HepG2 (cell line): ENCODE results near the gene PFDN5. TPM values are rescaled to one million over a fixed set of nuclear protein-coding genes. Genes with fewer than 3 reads are reported as not detected.
A peak's percentile ranks its signal among the peaks of the same experiment; 100 is the strongest.

Experiments used
- ATAC-seq: fragments of 200-7000 bp; cut with Tn5 transposase; 3 replicates; pipeline ENCODE4 v1.9.1; 2020; ENCODE audit warnings: mild to moderate bottlenecking, moderate library complexity
- BruUV-seq: library from RNA; stranded (reverse); fragments of 400-500 nt; replicated peaks from 2 replicates; lab custom pipeline; 2021; lab: Mats Ljungman, UMichigan
- CTCF ChIA-PET: fragments of 300-600 bp; formaldehyde crosslinking; extraction: SDS; loops from one replicate; lab custom pipeline; 2021; ENCODE audit warnings: low total read pairs, inconsistent platforms, low intra/inter-chr PET ratio; lab: Yijun Ruan, JAX
- POLR2A ChIA-PET: fragments of 350-600 bp; sonication (Branson Sonifier 250); formaldehyde crosslinking; loops from one replicate; lab custom pipeline; 2020; ENCODE audit warnings: antibody characterized with exemption, inconsistent platforms; lab: Yijun Ruan, JAX
- DNase-seq: peaks from one replicate; pipeline ENCODE4 v3.0.0-alpha.2; 2015; ENCODE audit warnings: low spot score
- FAIRE-seq: peaks from 3 replicates; lab custom pipeline; 2011; peaks lifted over from hg19 to GRCh38; lab: Jason Lieb, UNC
- H2AFZ ChIP-seq: one replicate; pipeline ENCODE4 v1.6.1; 2011; ENCODE audit warnings: low read length, inconsistent platforms
- H3K27ac ChIP-seq: fragments of 300-600 bp; 3 replicates; pipeline ENCODE4 v1.8.0; 2011; ENCODE audit warnings: mixed run types, mild to moderate bottlenecking, mixed read lengths, low read length, inconsistent platforms; ENCODE audit not compliant: insufficient read depth; ENCODE audit errors: extremely low read length
- H3K27me3 ChIP-seq, 2 experiments: fragments of 200-600 bp in 1 of 2; 2 replicates in 1 of 2; 3 replicates in 1 of 2; pipeline versions ENCODE4 v1.6.0 to v1.8.0; 2011; ENCODE audit warnings: low read length in 2 of 2, mild to moderate bottlenecking in 2 of 2, moderate library complexity in 2 of 2, inconsistent platforms in 1 of 2; ENCODE audit not compliant: insufficient read depth in 2 of 2, control insufficient read depth in 1 of 2
- H3K36me3 ChIP-seq, 2 experiments: fragments of 200-600 bp in 1 of 2; replicated peaks in 1 of 2; 2 replicates in 1 of 2; 3 replicates in 1 of 2; pipeline versions ENCODE4 v1.5.1 to v1.8.0; 2011; ENCODE audit warnings: low read length in 2 of 2, inconsistent platforms in 1 of 2; ENCODE audit not compliant: insufficient read depth in 2 of 2, control insufficient read depth in 1 of 2
- H3K4me1 ChIP-seq: 2 replicates; pipeline ENCODE4 v1.5.1; 2012; ENCODE audit warnings: low read length, inconsistent platforms; ENCODE audit not compliant: insufficient read depth
- H3K4me2 ChIP-seq: 2 replicates; pipeline ENCODE4 v1.6.0; 2011; ENCODE audit warnings: low read depth, low read length, inconsistent platforms
- H3K4me3 ChIP-seq, 3 experiments: fragments of 200-600 bp in 1 of 3; sonication (generic), shearing (Covaris generic) in 1 of 3; replicated peaks in 1 of 3; 2 replicates each; pipeline ENCODE4 v1.5.1; 2011 to 2016; ENCODE audit warnings: low read length in 3 of 3, inconsistent platforms in 2 of 3, low read depth in 2 of 3, mild to moderate bottlenecking in 2 of 3, control low read depth in 1 of 3, mixed read lengths in 1 of 3; ENCODE audit not compliant: insufficient read depth in 1 of 3
- H3K79me2 ChIP-seq: one replicate; pipeline ENCODE4 v1.6.1; 2011; ENCODE audit warnings: low read length, inconsistent platforms; ENCODE audit not compliant: insufficient read depth
- H3K9ac ChIP-seq: 2 replicates; pipeline ENCODE4 v1.6.0; 2011; ENCODE audit warnings: mild to moderate bottlenecking, low read depth, low read length, inconsistent platforms; ENCODE audit not compliant: insufficient read depth
- H3K9me3 ChIP-seq: 2 replicates; pipeline ENCODE4 v1.5.1; 2012; ENCODE audit warnings: mild to moderate bottlenecking, low read length
- H4K20me1 ChIP-seq: 2 replicates; pipeline ENCODE4 v1.6.0; 2011; ENCODE audit warnings: inconsistent platforms, mild to moderate bottlenecking, low read length, moderate library complexity; ENCODE audit not compliant: insufficient read depth
- ATF5 ChIP-seq: sonication (generic); formaldehyde crosslinking; IDR thresholded peaks from 2 replicates; pipeline ENCODE4 v1.4.0; 2020; ENCODE audit warnings: mild to moderate bottlenecking, low read depth, missing genetic modification reagents
- HHEX ChIP-seq: IDR thresholded peaks from 2 replicates; pipeline ENCODE4 v1.6.1; 2016; ENCODE audit warnings: control low read depth
- HMGXB4 ChIP-seq, 2 experiments: sonication (generic) in 1 of 2; formaldehyde crosslinking in 1 of 2; IDR thresholded peaks; 2 replicates each; pipeline versions ENCODE4 v1.4.0 to v1.6.1; 2018 to 2020; ENCODE audit warnings: missing genetic modification reagents in 2 of 2, borderline replicate concordance in 1 of 2, low read depth in 1 of 2, mild to moderate bottlenecking in 1 of 2, missing biosample characterization in 1 of 2
- MXD4 ChIP-seq: IDR thresholded peaks from 2 replicates; pipeline ENCODE4 v1.6.1; 2016; ENCODE audit warnings: mild to moderate bottlenecking, missing biosample characterization, missing genetic modification reagents
- PBX2 ChIP-seq: IDR thresholded peaks from 2 replicates; pipeline ENCODE4 v1.6.1; 2016; ENCODE audit warnings: control low read depth
- PHF8 ChIP-seq: sonication (generic); formaldehyde crosslinking; IDR thresholded peaks from 2 replicates; pipeline ENCODE4 v1.5.0; 2020; ENCODE audit warnings: missing genetic modification reagents
- PPARG ChIP-seq: conservative IDR thresholded peaks from 2 replicates; pipeline ENCODE4 v1.6.1; 2016; ENCODE audit warnings: missing biosample characterization, missing genetic modification reagents
- RAD21 ChIP-seq: fragments of 450-650 bp; formaldehyde crosslinking; IDR thresholded peaks from 2 replicates; pipeline ENCODE4 v1.5.0; 2020; ENCODE audit warnings: mild to moderate bottlenecking
- RBFOX2 ChIP-seq: fragments of 200-400 bp; formaldehyde crosslinking; IDR thresholded peaks from 2 replicates; pipeline ENCODE4 v1.6.1; 2017; ENCODE audit warnings: low read depth, mild to moderate bottlenecking, low read length
- RXRB ChIP-seq: IDR thresholded peaks from 2 replicates; pipeline ENCODE4 v1.6.1; 2016; ENCODE audit warnings: borderline replicate concordance, missing genetic modification reagents, missing compliant biosample characterization
- ZFP1 ChIP-seq: IDR thresholded peaks from 2 replicates; pipeline ENCODE4 v1.6.1; 2016
- ZNF761 ChIP-seq: sonication (generic); formaldehyde crosslinking; conservative IDR thresholded peaks from 2 replicates; pipeline ENCODE4 v1.4.0; 2020; ENCODE audit warnings: mild to moderate bottlenecking, missing genetic modification reagents
- ZNF773 ChIP-seq: sonication (generic); formaldehyde crosslinking; IDR thresholded peaks from 2 replicates; pipeline ENCODE4 v1.4.0; 2020; ENCODE audit warnings: missing genetic modification reagents, borderline replicate concordance
- WGBS: methylation state at CpG from one replicate; pipeline ENCODE4 v1.1.6; 2017; ENCODE audit warnings: low lambda C conversion rate; 5-methylcytosine and 5-hydroxymethylcytosine counted together
- in situ Hi-C: cut with HindIII; loops from 2 replicates; pipeline ENCODE4 v1.10.0; 2017; ENCODE audit warnings: low pct_unique_long_range_greater_than_20kb; ENCODE audit not compliant: extremely low pct_ligation_motif_present
- intact Hi-C: fragments of 100-400 bp; cut with micrococcal nuclease; formaldehyde crosslinking; loops from one replicate; pipeline ENCODE4 v1.10.0; 2022; ENCODE audit not compliant: unreplicated experiment
- polyA plus RNA-seq, 8 experiments: library from polyadenylated mRNA; depleted of rRNA in 3 of 8; stranded (reverse) in 7 of 8; unstranded in 1 of 8; fragments of >200 nt; fragmentation: Illumina TruSeq in 4 of 8; extraction: Trizol in 4 of 8; gene quantifications; 2 replicates each; pipeline versions ENCODE4 v1.2.1 to v1.2.3, GENCODE V29; 2011 to 2016; ENCODE audit warnings: low read depth in 4 of 8, missing spikeins in 1 of 8, mixed read lengths in 1 of 8; ENCODE audit not compliant: insufficient read depth in 1 of 8
- total RNA-seq, 5 experiments: library from RNA; depleted of rRNA; stranded (reverse); fragments of >200 nt; fragmentation: Illumina TruSeq; extraction: Trizol; gene quantifications; 2 replicates each; pipeline ENCODE4 v1.2.3, GENCODE V29; 2016; ENCODE audit warnings: low read depth in 1 of 5
- TF ChIP-seq, protein P1 (sequence below): sonication (generic); formaldehyde crosslinking; IDR thresholded peaks from 2 replicates; pipeline ENCODE4 v1.8.0; 2022; ENCODE audit warnings: missing genetic modification reagents, mild to moderate bottlenecking, inconsistent platforms, borderline replicate concordance
- TF ChIP-seq, protein P2 (sequence below): sonication (generic); formaldehyde crosslinking; IDR thresholded peaks from 2 replicates; pipeline ENCODE4 v1.4.0; 2020; ENCODE audit warnings: mild to moderate bottlenecking, missing genetic modification reagents

The PFDN5 gene
- total and polyA plus RNA-seq, 2 of the 13 experiments (the other 11 are each of a cell fraction or from before 2014, with no cell fraction given): 449 to 462 TPM

- H3K4me3 ChIP-seq: no peak overlapping the region
- WGBS: 100% methylated on average over 2 of the region's 10 CpGs
- in situ Hi-C loops (no loop called here), intact Hi-C loops (no loop called here)
- FAIRE-seq (no peak), DNase-seq (no peak), ATAC-seq (no peak)
- no peaks in the 10 kb centered on the region for H3K79me2 ChIP-seq
- no peaks in the 10 kb centered on the region for H4K20me1 ChIP-seq
- no TSS peak for BruUV-seq
- no peaks in the 10 kb centered on the region for H3K9me3 ChIP-seq
- 0 out of 2 replicates have a peak, but pooled peaks have one; percentile 34 for TF ChIP-seq RBFOX2
- no peak for TF ChIP-seq ZNF773 (CRISPR knock-in tag)
- H3K4me1 ChIP-seq: peaks cover 18% of the 10 kb centered on the region
- ChIA-PET POLR2A (no interaction called here), CTCF (no interaction called here)
- peaks cover 21 to 62% of the 10 kb centered on the region in 2 experiments for H3K36me3 ChIP-seq
- H2AFZ ChIP-seq: no peak overlapping the region
- no peak overlapping the region for H3K9ac ChIP-seq
- H3K4me2 ChIP-seq: no peak overlapping the region
- H3K27ac ChIP-seq: no peak overlapping the region
- no peaks in the 10 kb centered on the region for H3K27me3 ChIP-seq
Observed at GRCh38 chr12:53306826-53307225, 11.5 kb downstream of the PFDN5 start.

DNA sequence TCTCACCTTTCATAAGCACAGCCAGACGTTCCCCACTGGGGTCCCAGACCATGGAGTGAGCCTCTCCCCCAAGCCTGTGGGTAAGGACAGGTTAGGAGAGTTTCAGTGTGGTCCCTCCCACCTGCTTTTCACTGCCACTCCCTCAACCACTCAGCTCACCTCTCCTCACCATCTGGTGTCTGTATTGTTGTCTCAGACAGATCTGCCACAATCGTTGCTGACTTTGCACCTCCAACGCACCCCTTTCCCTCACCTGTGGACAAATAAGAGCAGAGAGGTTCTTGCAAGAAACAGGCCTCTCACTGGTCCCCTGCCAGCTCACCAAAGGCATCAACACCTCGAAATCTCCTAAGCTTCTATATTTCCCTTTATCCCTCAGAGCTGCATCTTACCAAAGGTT lies 12.9 kb downstream of the PFDN5 start:
- Histone ChIP-seq H3K79me2 (no peaks in the 10 kb centered on the region), H3K9me3 (no peaks in the 10 kb centered on the region), H2AFZ (no peak overlapping the region), H3K4me2 (no peak overlapping the region), H3K36me3 (peaks cover 21 to 53% of the 10 kb centered on the region in 2 experiments), H4K20me1 (no peaks in the 10 kb centered on the region), H3K27ac (no peak overlapping the region), H3K4me1 (peaks cover 4% of the 10 kb centered on the region), H3K4me3 (no peak overlapping the region), H3K27me3 (no peaks in the 10 kb centered on the region), H3K9ac (no peak overlapping the region)
- FAIRE-seq (no peak), DNase-seq (no peak), ATAC-seq (no peak)
- POLR2A ChIA-PET: no interaction called here
- in situ Hi-C loops: no loop called here
- WGBS: 93% methylated on average over 4 of the region's 4 CpGs
- intact Hi-C loops: no loop called here
- TSS peak; percentile 44 for BruUV-seq
- CTCF ChIA-PET: no interaction called here
- TF ChIP-seq, protein P1, sequence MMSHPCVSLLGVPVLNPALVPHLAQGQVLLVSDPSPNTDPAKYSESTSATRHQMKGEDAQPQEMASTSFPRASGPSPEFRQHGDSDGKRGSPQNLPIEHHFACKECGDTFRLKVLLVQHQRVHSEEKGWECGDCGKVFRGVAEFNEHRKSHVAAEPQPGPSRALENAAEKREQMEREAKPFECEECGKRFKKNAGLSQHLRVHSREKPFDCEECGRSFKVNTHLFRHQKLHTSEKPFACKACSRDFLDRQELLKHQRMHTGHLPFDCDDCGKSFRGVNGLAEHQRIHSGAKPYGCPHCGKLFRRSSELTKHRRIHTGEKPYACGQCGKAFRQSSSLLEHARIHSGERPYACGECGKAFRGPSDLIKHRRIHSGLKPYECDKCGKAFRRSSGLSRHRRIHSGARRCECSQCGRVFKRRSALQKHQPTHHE: no peak
- TF ChIP-seq HMGXB4 (CRISPR knock-in tag; IDR thresholded peaks at IDR 0.05; ENCODE audit: borderline replicate concordance in 1 of 2, low read depth in 1 of 2) (no peak), ATF5 (CRISPR knock-in tag) (no peak), PHF8 (CRISPR knock-in tag) (no peak), HHEX (CRISPR knock-in tag) (no peak), PBX2 (CRISPR knock-in tag) (no peak), ZFP1 (CRISPR knock-in tag) (no peak), PPARG (CRISPR knock-in tag) (no peak), MXD4 (CRISPR knock-in tag) (no peak), ZNF761 (CRISPR knock-in tag) (no peak), RAD21 (CRISPR knock-in tag) (no peak), RXRB (CRISPR knock-in tag) (no peak)
- TF ChIP-seq, protein P2, sequence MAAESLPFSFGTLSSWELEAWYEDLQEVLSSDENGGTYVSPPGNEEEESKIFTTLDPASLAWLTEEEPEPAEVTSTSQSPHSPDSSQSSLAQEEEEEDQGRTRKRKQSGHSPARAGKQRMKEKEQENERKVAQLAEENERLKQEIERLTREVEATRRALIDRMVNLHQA (CRISPR knock-in tag): no peak
